ENCODE measurements around the gene CSPG4. TPM values are rescaled to one million over a fixed set of nuclear protein-coding genes. Genes with fewer than 3 reads are reported as not detected.
"Not testable (repeated sequence)": the region's sequence is repeated elsewhere in the genome, so short reads cannot be mapped to it uniquely, and the experiment has no call there.

Gene CSPG4
- total RNA-seq, 2 donors from 2014 or later, result 2.1 to 12.7 TPM

GRCh38 chr15:75714195-75714594 lies 1.5 kb upstream of the CSPG4 start:
- Histone ChIP-seq H3K36me3 (no peaks in the 10 kb centered on the region), H3K27me3 (no peaks in the 10 kb centered on the region), H3K4me3 (no peak overlapping the region), H3K9ac (ENCODE audit: low read depth in 2 of 2, low read length in 2 of 2) (no peak overlapping the region), H3K9me3 (no peaks in the 10 kb centered on the region), H3K27ac (no peak overlapping the region), H3K4me1 (no peaks in the 10 kb centered on the region)
- intact Hi-C loops (cut with DNase I), result no loop called here
- TF ChIP-seq CTCF (IDR thresholded peaks at IDR 0.05), result no peak
- no peak for DNase-seq

- Histone ChIP-seq H3K36me3 (no peaks in the 10 kb centered on the region), H3K9me3 (no peaks in the 10 kb centered on the region), H3K4me3 (no peak overlapping the region), H3K9ac (ENCODE audit: low read depth in 2 of 2, low read length in 2 of 2) (peak overlapping the region in 1 of 2 donors; percentile 56), H3K27ac (peak overlapping the region; percentile 9), H3K27me3 (no peaks in the 10 kb centered on the region), H3K4me1 (no peaks in the 10 kb centered on the region)
- intact Hi-C loops (cut with DNase I), result no loop called here
- DNase-seq, result no peak
- TF ChIP-seq CTCF (IDR thresholded peaks at IDR 0.05), result no peak
These were observed 769 bp upstream of the CSPG4 start for GRCh38 chr15:75713338-75713895.

GRCh38 chr15:75711495-75711894 lies 1.2 kb downstream of the CSPG4 start:
- H3K36me3 ChIP-seq; H3K4me1 ChIP-seq; H3K9me3 ChIP-seq; DNase-seq; H3K4me3 ChIP-seq; H3K27me3 ChIP-seq; intact Hi-C loops (cut with DNase I); H3K9ac ChIP-seq (ENCODE audit: low read depth in 2 of 2, low read length in 2 of 2); H3K27ac ChIP-seq: not testable (repeated sequence)

- H3K36me3 ChIP-seq; H3K9ac ChIP-seq (ENCODE audit: low read depth in 2 of 2, low read length in 2 of 2); DNase-seq; H3K4me1 ChIP-seq; H3K4me3 ChIP-seq; H3K9me3 ChIP-seq; H3K27me3 ChIP-seq; H3K27ac ChIP-seq; intact Hi-C loops (cut with DNase I): not testable (repeated sequence)
These were observed 1.8 kb downstream of the CSPG4 start for GRCh38 chr15:75710874-75711273.

GRCh38 chr15:75709458-75709857 lies 3.2 kb downstream of the CSPG4 start:
- H3K4me3 ChIP-seq, result not testable (repeated sequence)

GRCh38 chr15:75706682-75706954 lies 6.0 kb downstream of the CSPG4 start:
- Histone ChIP-seq H3K4me3 (no peak overlapping the region), H3K9me3 (no peaks in the 10 kb centered on the region), H3K27ac (no peak overlapping the region), H3K27me3 (no peaks in the 10 kb centered on the region), H3K4me1 (no peaks in the 10 kb centered on the region), H3K36me3 (no peaks in the 10 kb centered on the region), H3K9ac (ENCODE audit: low read depth in 2 of 2, low read length in 2 of 2) (no peak overlapping the region)
- no peak for TF ChIP-seq CTCF (IDR thresholded peaks at IDR 0.05)
- intact Hi-C loops (cut with DNase I), result no loop called here
- DNase-seq, result no peak

More at GRCh38 chr15:75709458-75709857, 3.2 kb downstream of the CSPG4 start:
- intact Hi-C loops (cut with DNase I); H3K36me3 ChIP-seq; DNase-seq; H3K4me1 ChIP-seq; H3K27me3 ChIP-seq; H3K9ac ChIP-seq (ENCODE audit: low read depth in 2 of 2, low read length in 2 of 2); H3K27ac ChIP-seq; H3K9me3 ChIP-seq: not testable (repeated sequence)

- intact Hi-C loops (cut with DNase I), result no loop called here
- Histone ChIP-seq H3K9ac (ENCODE audit: low read depth in 2 of 2, low read length in 2 of 2) (no peak overlapping the region), H3K27me3 (no peaks in the 10 kb centered on the region), H3K4me1 (no peaks in the 10 kb centered on the region), H3K36me3 (no peaks in the 10 kb centered on the region), H3K27ac (no peak overlapping the region), H3K9me3 (no peaks in the 10 kb centered on the region), H3K4me3 (no peak overlapping the region)
- DNase-seq, result no peak
- no peak for TF ChIP-seq CTCF (IDR thresholded peaks at IDR 0.05)
These were observed 6.6 kb downstream of the CSPG4 start for GRCh38 chr15:75705854-75706681.

- H3K4me3 ChIP-seq; DNase-seq; H3K9me3 ChIP-seq; H3K36me3 ChIP-seq; H3K27ac ChIP-seq; H3K27me3 ChIP-seq; H3K4me1 ChIP-seq; intact Hi-C loops (cut with DNase I); H3K9ac ChIP-seq (ENCODE audit: low read depth in 2 of 2, low read length in 2 of 2): not testable (repeated sequence)
These were observed 7.3 kb downstream of the CSPG4 start for GRCh38 chr15:75705375-75705774.
